ENCODE measurements around the gene HOXA6.

GRCh38 chr7:27111042-27111750 is 36.4 kb downstream of the HOXA6 start:
- TF ChIP-seq, protein P1, sequence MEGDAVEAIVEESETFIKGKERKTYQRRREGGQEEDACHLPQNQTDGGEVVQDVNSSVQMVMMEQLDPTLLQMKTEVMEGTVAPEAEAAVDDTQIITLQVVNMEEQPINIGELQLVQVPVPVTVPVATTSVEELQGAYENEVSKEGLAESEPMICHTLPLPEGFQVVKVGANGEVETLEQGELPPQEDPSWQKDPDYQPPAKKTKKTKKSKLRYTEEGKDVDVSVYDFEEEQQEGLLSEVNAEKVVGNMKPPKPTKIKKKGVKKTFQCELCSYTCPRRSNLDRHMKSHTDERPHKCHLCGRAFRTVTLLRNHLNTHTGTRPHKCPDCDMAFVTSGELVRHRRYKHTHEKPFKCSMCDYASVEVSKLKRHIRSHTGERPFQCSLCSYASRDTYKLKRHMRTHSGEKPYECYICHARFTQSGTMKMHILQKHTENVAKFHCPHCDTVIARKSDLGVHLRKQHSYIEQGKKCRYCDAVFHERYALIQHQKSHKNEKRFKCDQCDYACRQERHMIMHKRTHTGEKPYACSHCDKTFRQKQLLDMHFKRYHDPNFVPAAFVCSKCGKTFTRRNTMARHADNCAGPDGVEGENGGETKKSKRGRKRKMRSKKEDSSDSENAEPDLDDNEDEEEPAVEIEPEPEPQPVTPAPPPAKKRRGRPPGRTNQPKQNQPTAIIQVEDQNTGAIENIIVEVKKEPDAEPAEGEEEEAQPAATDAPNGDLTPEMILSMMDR (conservative IDR thresholded peaks at IDR 0.05), result no peak
- no peak for TF ChIP-seq EZH2 (IDR thresholded peaks at IDR 0.05; ENCODE audit: low read depth)
